ENCODE results near the gene STN1.

Gene STN1

GRCh38 chr10:103928784-103929183 lies 10.8 kb upstream of the STN1 start:
- DNase-seq: no peak

GRCh38 chr10:103926722-103927319 lies 8.8 kb upstream of the STN1 start:
- no peak for DNase-seq

- no peak for DNase-seq
Measured at GRCh38 chr10:103925591-103925990, 7.6 kb upstream of the STN1 start.

GRCh38 chr10:103923502-103923901 lies 5.5 kb upstream of the STN1 start:
- no peak for DNase-seq

GRCh38 chr10:103922659-103923058 lies 4.7 kb upstream of the STN1 start:
- no peak for DNase-seq

GRCh38 chr10:103921750-103922195 lies 3.8 kb upstream of the STN1 start:
- peak; percentile 39 for DNase-seq

- no peak for DNase-seq
Measured at GRCh38 chr10:103921248-103921647, 3.3 kb upstream of the STN1 start.

- no peak for DNase-seq
Measured at GRCh38 chr10:103919648-103920025, 1.7 kb upstream of the STN1 start.

GRCh38 chr10:103917302-103918052 lies 507 bp downstream of the STN1 start:
- DNase-seq: peak; percentile 21

GRCh38 chr10:103916876-103917275 lies 1.1 kb downstream of the STN1 start:
- DNase-seq: no peak

GRCh38 chr10:103916254-103916653 lies 1.7 kb downstream of the STN1 start:
- DNase-seq: no peak

GRCh38 chr10:103915796-103916195 lies 2.2 kb downstream of the STN1 start:
- DNase-seq: peak; percentile 57

- DNase-seq: no peak
Measured at GRCh38 chr10:103912759-103913158, 5.2 kb downstream of the STN1 start.

GRCh38 chr10:103911021-103911459 lies 6.9 kb downstream of the STN1 start:
- DNase-seq: peak; percentile 80

GRCh38 chr10:103910442-103911012 lies 7.5 kb downstream of the STN1 start:
- DNase-seq: no peak

- no peak for DNase-seq
Measured at GRCh38 chr10:103905441-103905840, 12.5 kb downstream of the STN1 start.

GRCh38 chr10:103901299-103901698 lies 16.7 kb downstream of the STN1 start:
- DNase-seq: peak; percentile 24

GRCh38 chr10:103899312-103899711 lies 18.7 kb downstream of the STN1 start:
- no peak for DNase-seq

GRCh38 chr10:103897241-103897774 lies 20.7 kb downstream of the STN1 start:
- no peak for DNase-seq

GRCh38 chr10:103896225-103896624 lies 21.8 kb downstream of the STN1 start:
- no peak for DNase-seq

- no peak for DNase-seq
Measured at GRCh38 chr10:103895411-103896186, 22.4 kb downstream of the STN1 start.

GRCh38 chr10:103894441-103894864 lies 23.5 kb downstream of the STN1 start:
- no peak for DNase-seq

GRCh38 chr10:103893817-103894216 lies 24.2 kb downstream of the STN1 start:
- DNase-seq: no peak

Data from CD4-positive, alpha-beta T cell treated with Interleukin-12 subunit alpha and Interleukin-12 subunit beta, for 1 hour (primary cell).